NCI-H2227 treated with DMSO at 0.1 percent for 48 hours (cell line): ENCODE results near the gene COL23A1.
"Not testable (repeated sequence)": the region's sequence is repeated elsewhere in the genome, so short reads cannot be mapped to it uniquely, and the experiment has no call there.

Experiments used
- DNase-seq: peaks from one replicate; lab custom pipeline; 2025; lab: John Stamatoyannopoulos, UW

The COL23A1 gene

DNA sequence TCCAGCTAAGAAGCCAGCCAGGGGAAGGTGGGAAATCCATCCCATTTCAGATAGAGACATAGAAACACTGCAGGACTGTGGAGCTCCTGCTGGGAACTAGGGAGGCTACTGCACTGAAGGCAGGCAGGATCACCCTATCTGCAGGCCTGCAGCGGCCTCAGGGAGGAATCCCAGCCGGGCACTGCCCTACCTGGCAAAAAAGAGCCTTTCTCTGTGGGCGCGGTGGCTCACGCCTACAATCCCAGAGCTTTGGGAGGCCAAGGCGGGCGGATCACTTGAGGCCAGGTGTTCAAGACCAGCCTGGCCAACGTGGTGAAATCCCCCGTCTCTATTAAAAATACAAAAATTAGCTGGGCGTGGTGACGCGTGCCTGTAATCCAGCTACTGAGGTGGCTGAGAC, 286.2 kb downstream of the COL23A1 start:
- DNase-seq = no peak

DNA sequence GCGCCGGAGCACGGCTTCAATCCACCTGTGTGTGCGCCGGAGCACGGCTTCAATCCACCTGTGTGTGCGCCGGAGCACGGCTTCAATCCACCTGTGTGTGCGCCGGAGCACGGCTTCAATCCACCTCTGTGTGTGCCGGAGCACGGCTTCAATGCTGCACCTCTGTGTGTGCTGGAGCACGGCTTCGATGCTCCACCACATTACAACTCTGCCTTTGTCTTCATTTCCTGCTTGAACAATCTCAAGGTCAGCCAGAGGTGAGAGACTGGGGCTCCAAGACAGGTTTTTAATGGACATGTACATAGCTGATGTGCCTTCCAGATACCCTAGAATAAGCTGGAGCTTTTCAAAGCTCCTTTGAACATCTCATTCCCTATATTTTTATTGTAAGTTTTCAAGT, 287.9 kb downstream of the COL23A1 start:
- not testable (repeated sequence) for DNase-seq

DNA sequence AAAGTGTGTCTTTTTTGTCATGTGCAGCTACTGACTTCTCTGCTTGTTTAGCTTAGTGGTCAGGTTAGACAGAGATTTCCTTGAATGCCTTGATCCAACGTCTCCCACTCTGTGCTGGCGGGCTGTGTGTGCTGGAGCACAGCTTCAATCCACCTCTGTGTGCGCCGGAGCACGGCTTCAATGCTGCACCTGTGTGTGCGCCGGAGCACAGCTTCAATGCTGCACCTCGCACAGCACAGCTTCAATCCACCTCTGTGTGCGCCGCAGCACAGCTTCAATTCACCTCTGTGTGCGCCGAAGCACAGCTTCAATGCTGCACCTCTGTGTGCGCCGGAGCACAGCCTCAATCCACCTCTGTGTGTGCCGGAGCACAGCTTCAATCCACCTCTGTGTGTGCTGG, 288.6 kb downstream of the COL23A1 start:
- DNase-seq = no peak

- DNase-seq = no peak
Measured at GRCh38 chr5:178298283-178298807, 291.8 kb downstream of the COL23A1 start.

DNA sequence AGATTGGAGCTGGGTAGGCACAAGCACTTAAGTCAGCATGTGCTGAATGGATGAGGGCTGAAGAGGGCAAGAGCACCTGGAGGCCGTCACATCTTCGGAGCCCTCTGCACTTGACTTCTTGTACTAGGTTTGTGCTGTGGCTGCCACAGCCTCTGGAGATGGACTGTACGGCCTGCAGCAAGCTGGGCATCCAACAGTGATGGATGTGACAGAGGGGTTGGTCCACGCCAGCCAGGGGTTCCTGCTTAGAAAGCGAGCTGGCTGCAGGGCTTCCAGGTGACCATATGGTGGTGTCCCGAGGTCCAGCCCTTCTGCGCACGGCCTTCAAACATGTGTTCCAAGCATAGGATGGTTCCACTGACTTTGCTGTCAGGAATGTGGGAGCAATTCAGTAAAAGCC, 292.4 kb downstream of the COL23A1 start:
- DNase-seq = no peak

DNA sequence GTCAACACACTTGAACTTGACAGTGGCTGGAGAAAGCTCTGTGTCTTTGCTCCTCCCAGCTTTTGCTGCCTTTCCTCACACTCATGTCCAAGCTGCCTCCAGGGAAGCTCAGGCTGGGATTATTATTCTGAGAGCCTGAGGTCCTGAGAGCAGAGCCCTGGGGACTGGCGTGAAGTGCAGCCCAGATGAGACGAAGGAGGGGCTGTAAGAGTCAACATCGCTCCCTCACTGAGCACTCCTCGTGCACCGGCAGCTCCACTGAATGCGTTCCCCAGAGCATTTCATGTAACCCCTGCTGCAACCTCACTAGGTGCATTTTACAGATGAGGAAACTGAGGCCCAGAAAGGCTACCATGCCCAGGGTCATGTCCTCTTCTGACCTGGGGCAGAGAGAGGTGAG, 294.1 kb downstream of the COL23A1 start:
- no peak for DNase-seq

DNA sequence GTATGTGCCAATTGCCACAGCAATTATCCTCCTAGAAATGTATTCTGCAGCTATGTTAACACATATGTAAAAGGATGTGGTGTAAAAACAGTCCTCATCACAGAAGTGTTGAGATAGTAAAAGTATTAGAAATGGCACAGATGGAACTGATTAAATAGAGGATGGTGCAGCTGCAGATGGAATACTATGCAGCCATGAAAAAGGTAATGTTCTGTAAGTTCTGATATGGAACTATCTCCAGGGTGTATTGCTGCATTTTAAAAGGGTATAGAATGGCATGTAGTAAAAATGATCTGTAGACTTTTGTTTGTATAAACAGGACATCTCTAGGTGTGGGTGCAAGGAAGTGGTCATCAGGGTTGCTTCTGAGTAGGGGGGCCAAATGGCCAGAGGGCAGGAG, 294.6 kb downstream of the COL23A1 start:
- no peak for DNase-seq

GRCh38 chr5:178293815-178294214, 296.4 kb downstream of the COL23A1 start:
- no peak for DNase-seq

- no peak for DNase-seq
Measured at GRCh38 chr5:178293400-178293799, 296.8 kb downstream of the COL23A1 start.

DNA sequence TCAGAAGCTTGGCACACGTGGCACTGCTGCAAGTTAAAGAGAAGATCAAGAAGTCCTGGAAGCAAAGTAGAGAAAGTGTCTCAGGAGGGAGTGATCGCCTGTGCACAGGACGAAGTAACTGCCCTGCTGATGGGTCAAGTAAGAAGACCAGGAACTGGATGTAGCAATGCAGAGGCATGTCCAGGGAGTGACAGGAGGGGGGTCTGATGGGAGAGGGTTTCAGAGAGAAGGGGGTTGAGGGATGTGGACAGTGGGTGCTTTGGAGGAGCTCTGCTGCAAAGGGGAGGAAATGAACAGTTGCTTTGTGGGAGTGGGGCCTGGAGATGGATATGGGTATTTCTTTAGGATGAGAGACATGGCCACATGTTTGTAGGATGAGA, 297.4 kb downstream of the COL23A1 start:
- DNase-seq = no peak

- no peak for DNase-seq
Measured at GRCh38 chr5:178291969-178292825, 298.0 kb downstream of the COL23A1 start.

DNA sequence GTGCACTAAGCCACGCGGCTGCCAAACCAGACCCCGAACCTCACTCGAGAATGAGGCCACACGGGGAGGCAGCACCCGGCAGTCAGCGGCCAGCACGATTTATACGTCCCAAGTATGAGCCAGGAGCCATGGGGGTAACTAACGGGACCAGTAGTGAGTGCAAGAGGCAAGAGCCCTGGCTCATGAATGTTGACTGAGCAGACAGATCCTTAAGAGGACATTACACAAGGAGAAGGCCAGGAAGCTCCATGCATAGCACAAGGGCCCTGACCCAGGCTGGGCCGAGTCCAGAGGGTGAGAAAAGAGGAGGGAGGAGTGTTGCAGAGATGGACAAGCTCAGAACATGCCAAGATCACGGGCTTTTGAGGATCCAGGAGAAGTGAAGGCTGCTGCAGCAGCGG, 299.0 kb downstream of the COL23A1 start:
- DNase-seq = no peak

- no peak for DNase-seq
Measured at GRCh38 chr5:178290376-178290775, 299.8 kb downstream of the COL23A1 start.

DNA sequence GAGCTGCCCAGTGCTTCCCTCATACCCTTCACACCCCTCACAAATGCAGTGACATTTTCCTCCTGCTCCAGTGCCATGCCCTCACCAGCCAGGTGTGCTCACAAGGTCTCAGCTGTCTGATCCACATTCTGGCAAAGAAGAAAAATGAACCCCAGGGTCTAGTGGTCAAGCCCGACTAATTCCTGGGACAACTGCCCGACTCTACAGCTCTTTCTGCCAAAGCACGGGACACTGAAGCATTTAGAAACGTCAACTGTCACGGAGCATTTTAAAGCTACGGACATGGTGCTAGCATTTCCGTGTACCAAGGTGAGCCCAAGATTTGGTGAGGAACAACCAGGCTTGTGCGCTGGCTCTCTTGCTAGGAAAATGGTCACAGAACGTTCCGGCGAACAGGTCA, 300.8 kb downstream of the COL23A1 start:
- no peak for DNase-seq

- DNase-seq = no peak
Measured at GRCh38 chr5:178288401-178289368, 301.5 kb downstream of the COL23A1 start.

- no peak for DNase-seq
Measured at GRCh38 chr5:178287791-178288105, 302.4 kb downstream of the COL23A1 start.

- no peak for DNase-seq
Measured at GRCh38 chr5:178287091-178287790, 303.0 kb downstream of the COL23A1 start.

- DNase-seq = no peak
Measured at GRCh38 chr5:178286226-178287090, 303.7 kb downstream of the COL23A1 start.

DNA sequence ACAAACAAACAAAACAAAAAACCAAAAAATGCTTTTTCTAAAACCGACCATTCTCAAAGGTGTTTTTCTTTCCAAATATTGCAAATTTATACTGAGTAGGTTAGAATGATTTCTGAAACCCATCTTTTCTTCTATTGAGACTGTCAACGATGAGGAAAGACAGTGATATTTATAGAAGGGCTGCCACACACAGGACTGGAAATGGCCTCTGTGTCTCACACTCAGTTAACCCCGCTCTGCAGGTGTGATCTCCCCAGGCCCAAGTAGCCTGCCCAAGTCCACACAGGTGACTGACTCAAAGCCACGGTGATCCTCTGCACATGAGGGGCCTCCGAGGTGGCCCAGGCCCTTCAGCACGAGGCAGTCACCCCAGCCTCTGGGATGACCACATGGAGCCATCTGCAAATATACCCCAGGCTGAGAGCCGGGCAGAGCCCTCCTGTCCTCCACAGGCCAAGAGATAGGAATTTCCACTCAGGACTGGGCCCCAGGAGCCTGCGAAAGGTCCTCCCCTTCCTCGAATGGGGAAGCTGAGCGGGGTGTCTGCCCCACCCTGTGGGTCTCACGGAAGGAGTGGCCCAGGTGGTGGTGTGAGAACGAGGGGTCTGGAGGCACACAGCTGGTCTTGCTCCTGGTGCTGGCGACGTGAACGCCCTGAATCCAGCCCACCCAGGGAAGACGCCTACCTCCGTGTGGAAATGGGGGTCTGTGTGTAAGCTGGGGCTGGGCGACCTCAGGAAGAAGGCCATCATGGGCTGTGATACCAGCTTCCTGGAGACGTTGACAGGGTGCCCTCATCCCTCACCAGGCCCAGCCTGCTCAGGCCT, 304.6 kb downstream of the COL23A1 start:
- no peak for DNase-seq

- DNase-seq = no peak
Measured at GRCh38 chr5:178284996-178285395, 305.2 kb downstream of the COL23A1 start.
